GM21529 (cell line): ENCODE results near the gene PNPLA7.
"Not testable (repeated sequence)": the region's sequence is repeated elsewhere in the genome, so short reads cannot be mapped to it uniquely, and the experiment has no call there.

ENCODE experiments used
- ATAC-seq: cut with Tn5 transposase; IDR thresholded peaks from one replicate; pipeline ENCODE4 v1.9.1; 2021; ENCODE audit not compliant: unreplicated experiment

PNPLA7 gene

GRCh38 chr9:137575716-137576411 lies 25.7 kb upstream of the PNPLA7 start:
- ATAC-seq = no peak

DNA sequence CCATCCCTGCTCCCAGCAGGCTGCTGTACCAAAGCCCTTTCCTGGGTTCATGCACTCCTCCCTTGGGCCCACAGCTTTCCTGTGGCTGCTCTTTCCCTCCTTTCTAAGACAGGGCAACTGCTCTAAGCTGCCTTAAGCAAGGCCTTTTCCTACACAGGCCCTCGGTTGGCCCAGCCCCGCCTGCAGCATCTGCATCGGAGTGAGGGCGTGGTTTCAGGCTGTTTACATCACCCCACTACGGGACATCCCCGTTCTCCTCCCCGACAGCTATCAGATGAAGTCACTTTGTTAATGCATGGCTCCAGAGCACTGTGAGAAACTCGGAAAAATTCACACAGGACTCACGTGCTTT lies 25.1 kb upstream of the PNPLA7 start:
- no peak for ATAC-seq

DNA sequence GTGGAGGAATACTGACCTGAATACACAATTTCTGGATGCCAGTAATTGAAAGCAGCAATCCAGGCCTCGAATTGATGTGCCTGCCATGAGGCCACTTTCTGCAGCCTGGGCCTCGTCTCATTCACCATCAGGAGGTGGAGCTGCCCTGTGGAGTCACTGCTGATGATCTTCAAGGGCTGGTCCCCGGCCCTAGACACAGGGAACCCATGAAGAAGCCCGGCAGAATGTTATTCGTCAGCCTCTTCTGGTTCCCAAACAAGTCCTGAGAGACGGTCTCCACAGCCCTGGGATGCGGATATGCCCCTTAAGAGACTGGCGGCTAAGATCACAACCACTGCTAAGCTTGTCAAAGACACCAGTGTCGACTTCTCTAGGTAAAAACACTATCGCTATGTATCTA lies 24.0 kb upstream of the PNPLA7 start:
- ATAC-seq = no peak

DNA sequence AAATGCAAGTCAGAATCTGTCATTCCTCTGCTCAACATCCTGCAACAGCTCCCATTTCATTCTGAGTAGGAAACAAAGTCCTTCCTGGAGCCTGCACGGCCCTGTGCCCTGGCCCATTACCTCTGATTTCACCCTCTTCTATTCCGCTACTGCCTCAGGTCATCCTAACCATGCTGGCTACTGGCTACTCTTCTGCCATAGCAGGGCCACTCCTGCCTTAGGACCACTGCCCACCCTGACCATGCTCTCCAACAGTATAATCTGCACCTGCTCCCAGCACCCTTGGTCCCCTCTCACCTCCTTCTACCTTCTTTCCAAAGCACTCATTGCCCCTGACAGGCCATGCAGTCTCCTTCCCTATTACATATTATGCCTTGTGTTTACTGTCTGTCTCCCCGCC lies 20.4 kb upstream of the PNPLA7 start:
- no peak for ATAC-seq

DNA sequence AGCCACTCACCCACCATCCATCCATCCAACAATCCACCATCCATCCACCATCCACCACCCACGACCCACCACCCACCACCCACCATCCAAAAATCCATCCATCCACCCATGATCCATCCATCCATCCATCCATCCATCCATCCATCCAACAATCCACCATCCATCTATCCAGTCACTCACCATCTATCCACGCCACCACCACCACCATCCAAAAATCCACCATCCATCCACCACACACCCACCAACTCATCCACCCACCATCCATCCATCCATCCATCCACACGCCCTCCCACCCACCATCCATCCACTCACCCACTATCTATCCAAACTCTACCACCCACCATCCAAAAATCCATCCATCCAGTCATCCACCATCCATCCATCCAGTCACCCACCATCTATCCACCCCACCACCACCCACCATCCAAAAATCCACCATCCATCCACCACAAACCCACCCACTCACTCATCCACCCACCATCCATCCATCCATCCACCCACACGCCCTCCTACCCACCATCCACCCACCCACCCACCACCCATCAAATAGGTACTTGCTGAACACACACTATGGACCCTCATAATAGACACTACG lies 19.5 kb upstream of the PNPLA7 start:
- ATAC-seq = no peak

DNA sequence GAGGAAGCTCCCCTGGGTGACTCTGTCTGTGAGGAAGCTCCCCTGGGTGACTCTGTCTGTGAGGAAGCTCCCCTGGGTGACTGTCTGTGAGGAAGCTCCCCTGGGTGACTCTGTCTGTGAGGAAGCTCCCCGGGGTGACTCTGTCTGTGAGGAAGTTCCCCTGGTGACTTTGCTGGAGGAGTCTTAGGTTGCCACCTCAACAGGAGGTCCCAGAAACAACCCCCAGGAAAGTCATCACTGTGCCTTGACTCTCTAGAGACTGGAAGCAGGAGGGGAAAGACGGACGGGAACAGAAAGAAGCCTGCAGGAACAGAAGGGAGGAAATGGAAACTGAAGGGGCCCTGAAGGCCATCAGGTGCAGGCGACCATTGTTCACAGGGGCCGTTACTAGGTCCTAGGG lies 18.2 kb upstream of the PNPLA7 start:
- ATAC-seq = not testable (repeated sequence)

- ATAC-seq = no peak
These were observed 14.7 kb upstream of the PNPLA7 start for GRCh38 chr9:137564817-137565411.

DNA sequence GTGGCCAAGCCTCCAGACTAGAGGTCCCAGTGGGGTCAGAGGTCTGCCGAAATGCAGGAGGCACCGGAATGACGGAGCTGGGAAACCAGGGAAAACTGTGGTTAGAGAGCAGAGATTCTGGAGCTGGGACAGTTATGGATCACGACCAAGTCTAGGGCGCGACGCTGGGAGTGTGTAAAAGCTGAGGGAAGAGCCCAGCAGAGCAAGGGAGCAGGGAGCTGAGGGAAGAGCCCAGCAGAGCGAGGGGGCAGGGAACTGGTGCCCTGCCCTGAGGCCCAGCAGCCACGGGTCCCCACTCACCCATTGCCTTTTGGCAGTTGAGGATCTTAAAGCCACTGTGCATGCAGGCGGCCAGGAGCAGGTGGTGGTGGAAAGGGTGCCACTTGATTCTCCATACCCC lies 13.9 kb upstream of the PNPLA7 start:
- no peak for ATAC-seq

DNA sequence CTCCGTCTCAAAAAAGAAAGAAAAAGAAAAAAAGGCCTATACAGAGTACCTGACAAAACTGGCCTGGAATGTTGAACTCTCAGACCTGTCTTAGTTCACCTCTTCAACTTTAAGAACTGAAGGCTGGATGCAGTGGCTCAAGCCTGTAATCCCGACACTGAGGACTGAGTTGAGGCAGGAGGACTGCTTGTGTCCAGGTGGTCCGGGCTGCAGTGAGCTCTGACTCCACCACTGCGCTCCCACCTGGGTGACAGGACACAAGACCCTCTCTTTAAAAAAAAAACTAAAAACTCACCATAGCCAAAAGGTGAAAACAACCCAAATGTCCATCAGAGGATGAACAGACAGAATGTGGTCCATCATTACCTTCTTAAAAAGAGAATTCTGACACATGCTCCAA lies 7.9 kb upstream of the PNPLA7 start:
- no peak for ATAC-seq

DNA sequence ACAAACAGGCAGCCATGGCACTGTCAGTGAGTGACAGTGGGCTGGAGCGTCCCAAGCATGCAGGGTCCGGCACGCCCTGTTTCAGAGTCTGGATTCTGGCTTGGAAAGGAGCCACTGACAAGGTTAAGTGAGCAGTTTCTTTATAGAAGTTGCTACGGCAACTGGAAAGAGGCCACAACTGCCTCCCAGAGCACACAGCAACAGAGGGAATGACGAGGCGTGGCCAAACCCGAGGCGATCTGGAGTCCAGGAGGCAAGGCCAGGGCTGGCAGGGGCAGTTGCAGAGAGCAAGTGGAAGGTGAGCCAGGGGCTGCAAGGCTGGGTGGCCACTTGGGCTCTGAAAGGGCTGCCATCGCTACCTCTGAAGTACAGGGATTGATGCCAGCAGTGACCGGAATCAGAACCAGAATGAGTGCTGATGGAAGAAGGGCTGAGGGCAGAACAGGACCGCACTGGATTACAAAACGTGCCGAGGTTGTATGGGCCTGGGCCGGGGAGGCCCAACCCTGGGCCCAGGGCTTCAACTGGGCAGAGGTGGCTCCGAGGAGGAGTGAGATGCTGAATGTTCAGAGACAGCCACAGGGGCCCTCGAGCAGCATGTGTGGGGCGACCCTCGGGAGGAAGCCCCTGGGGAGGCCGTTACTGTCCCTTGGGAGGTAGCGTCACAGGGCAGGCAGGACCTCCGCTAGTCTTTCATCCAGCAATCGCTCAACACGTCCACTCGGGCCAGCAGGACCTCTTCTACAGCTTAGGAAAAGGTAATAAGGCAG lies 6.1 kb upstream of the PNPLA7 start:
- ATAC-seq = no peak

GRCh38 chr9:137555179-137555578 lies 5.0 kb upstream of the PNPLA7 start:
- ATAC-seq = no peak

- no peak for ATAC-seq
These were observed 4.1 kb upstream of the PNPLA7 start for GRCh38 chr9:137554349-137554748.

DNA sequence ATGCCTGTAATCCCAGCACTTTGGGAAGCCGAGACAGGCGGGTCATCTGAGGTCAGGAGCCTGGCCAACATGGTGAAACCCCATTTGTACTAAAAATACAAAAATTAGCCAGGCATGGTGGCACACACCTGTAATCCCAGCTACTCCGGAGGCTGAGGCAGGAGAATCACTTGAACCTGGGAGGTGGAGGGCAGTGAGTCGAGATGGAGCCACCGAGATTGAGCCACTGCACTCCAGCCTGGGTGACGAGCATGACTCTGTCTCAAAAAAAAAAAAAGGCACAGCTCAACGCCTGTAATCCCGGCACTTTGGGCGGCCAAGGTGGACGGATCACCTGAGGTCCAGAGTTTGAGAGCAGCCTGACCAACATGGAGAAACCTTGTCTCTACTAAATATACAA lies 3.5 kb upstream of the PNPLA7 start:
- ATAC-seq = not testable (repeated sequence)

DNA sequence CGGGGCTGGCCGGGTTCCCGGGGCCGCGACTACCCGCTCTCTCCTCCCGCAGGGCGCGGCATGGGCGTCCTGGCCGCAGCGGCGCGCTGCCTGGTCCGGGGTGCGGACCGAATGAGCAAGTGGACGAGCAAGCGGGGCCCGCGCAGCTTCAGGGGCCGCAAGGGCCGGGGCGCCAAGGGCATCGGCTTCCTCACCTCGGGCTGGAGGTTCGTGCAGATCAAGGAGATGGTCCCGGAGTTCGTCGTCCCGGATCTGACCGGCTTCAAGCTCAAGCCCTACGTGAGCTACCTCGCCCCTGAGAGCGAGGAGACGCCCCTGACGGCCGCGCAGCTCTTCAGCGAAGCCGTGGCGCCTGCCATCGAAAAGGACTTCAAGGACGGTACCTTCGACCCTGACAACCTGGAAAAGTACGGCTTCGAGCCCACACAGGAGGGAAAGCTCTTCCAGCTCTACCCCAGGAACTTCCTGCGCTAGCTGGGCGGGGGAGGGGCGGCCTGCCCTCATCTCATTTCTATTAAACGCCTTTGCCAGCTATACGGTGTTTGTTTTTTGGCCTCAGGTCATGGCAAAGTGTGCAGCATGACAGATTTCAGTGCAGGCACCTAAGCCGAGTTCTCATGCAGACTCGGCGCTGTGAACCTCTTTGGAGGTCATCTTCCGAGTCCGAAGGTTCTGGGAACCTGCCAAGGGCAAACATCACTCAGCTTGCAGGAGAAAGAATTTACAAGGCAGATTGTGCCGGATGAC lies 2.0 kb upstream of the PNPLA7 start:
- peak; percentile 28 for ATAC-seq

GRCh38 chr9:137551264-137552021 lies 1.2 kb upstream of the PNPLA7 start, which contains the start of gene MRPL41:
TSS of gene MRPL41 (plus strand) at chr9:137551879. CDS start at chr9:137552082, 203 bp downstream.
- peak; percentile 69 for ATAC-seq

GRCh38 chr9:137550958-137551263 lies 709 bp upstream of the PNPLA7 start:
- ATAC-seq = peak; percentile 2

GRCh38 chr9:137547687-137548543 lies 2.3 kb downstream of the PNPLA7 start:
- ATAC-seq = no peak

- ATAC-seq = no peak
These were observed 5.1 kb downstream of the PNPLA7 start for GRCh38 chr9:137545123-137545522.

DNA sequence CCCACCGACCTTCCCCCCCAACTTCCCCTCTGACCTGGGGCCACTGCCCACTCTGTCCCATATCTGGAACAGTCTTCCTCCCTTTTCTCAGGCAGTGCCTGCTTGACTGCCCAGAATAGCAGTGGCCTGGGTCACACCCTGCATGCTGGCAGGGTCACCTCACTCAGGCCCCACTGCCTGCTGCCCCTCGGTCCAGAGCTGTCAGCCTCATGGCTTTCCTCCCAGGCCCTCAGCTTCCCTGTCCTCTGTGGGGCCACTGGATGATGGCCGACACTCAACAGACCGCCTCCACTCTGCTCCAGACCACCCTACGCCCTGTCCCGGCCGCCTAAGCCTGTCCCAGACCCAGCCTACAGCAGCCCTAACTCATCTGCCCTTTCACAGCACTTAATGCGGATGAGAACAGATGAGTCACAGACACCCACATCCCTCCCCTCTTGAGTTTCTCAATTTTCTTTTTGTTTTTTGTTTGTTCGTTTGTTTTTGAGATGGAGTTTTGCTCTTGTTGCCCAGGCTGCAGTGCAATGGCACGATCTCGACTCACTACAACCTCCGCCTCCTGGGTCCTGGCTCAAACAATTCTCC lies 5.9 kb downstream of the PNPLA7 start:
- no peak for ATAC-seq
